NB4 (cell line): ENCODE results near the gene SLC39A10.

ENCODE experiments used
- CTCF ChIP-seq: IDR thresholded peaks from one replicate; pipeline ENCODE4 v1.5.1; 2012; ENCODE audit warnings: low read depth, low read length
- MAX ChIP-seq: IDR thresholded peaks from 2 replicates; pipeline ENCODE4 v1.6.1; 2011; ENCODE audit warnings: low read depth, low read length
- MYC ChIP-seq: IDR thresholded peaks from 2 replicates; pipeline ENCODE4 v1.6.1; 2011; ENCODE audit warnings: low read depth, low read length
- POLR2A ChIP-seq: IDR thresholded peaks from 2 replicates; pipeline ENCODE4 v1.6.1; 2011; ENCODE audit warnings: mild to moderate bottlenecking; ENCODE audit not compliant: insufficient read length; ENCODE audit errors: extremely low read depth

- no peak for TF ChIP-seq CTCF
- TF ChIP-seq POLR2A = no peak
- TF ChIP-seq MYC = peak; percentile 19; the same call in 1 of the 2 replicates
- peak; percentile 26; the same call in 1 of the 2 replicates for TF ChIP-seq MAX
Observed at GRCh38 chr2:195648787-195649186, 8.2 kb upstream of the SLC39A10 start.
